Measurements from ENCODE around the gene GPAT3. TPM values are rescaled to one million over a fixed set of nuclear protein-coding genes. Genes with fewer than 3 reads are reported as not detected.

The GPAT3 gene
- total RNA-seq, 1 experiment from 2014 or later: 24.5 TPM

GRCh38 chr4:83644677-83645659 is 109.1 kb downstream of the GPAT3 start:
- peak; percentile 55 for DNase-seq (ENCODE audit: low read depth)

- DNase-seq (ENCODE audit: low read depth): peak; percentile 5
Observed at GRCh38 chr4:83646538-83647239, 110.8 kb downstream of the GPAT3 start.

- no peak for DNase-seq (ENCODE audit: low read depth)
Observed at GRCh38 chr4:83651846-83652245, 115.9 kb downstream of the GPAT3 start.

Other genes starting within 250 kb of the GPAT3 start
- gene HPSE, start 201.3 kb upstream of the GPAT3 start, total RNA-seq (2014; rRNA removed; shearing (Covaris generic)): 0.48 and 0.59 TPM in 2 replicates
- 7.8 and 8.4 TPM in 2 replicates for gene HELQ, start 80.3 kb upstream of the GPAT3 start, total RNA-seq (2014; rRNA removed; shearing (Covaris generic))
- gene MRPS18C, start 80.0 kb upstream of the GPAT3 start, total RNA-seq (2014; rRNA removed; shearing (Covaris generic)): 51.5 and 58.3 TPM in 2 replicates
- 5.7 and 8.8 TPM in 2 replicates for gene ABRAXAS1, start 51.0 kb upstream of the GPAT3 start, total RNA-seq (2014; rRNA removed; shearing (Covaris generic))